HG03432 (cell line): ENCODE results near the gene CA9.

Source experiments
- ATAC-seq: cut with Tn5 transposase; IDR thresholded peaks from one replicate; pipeline ENCODE4 v1.9.1; 2021; ENCODE audit warnings: mild to moderate bottlenecking, moderate library complexity; ENCODE audit not compliant: unreplicated experiment

CA9 gene

GRCh38 chr9:35714123-35714522, 40.4 kb downstream of the CA9 start:
- ATAC-seq: no peak

GRCh38 chr9:35714579-35715252, 41.0 kb downstream of the CA9 start:
- no peak for ATAC-seq

DNA sequence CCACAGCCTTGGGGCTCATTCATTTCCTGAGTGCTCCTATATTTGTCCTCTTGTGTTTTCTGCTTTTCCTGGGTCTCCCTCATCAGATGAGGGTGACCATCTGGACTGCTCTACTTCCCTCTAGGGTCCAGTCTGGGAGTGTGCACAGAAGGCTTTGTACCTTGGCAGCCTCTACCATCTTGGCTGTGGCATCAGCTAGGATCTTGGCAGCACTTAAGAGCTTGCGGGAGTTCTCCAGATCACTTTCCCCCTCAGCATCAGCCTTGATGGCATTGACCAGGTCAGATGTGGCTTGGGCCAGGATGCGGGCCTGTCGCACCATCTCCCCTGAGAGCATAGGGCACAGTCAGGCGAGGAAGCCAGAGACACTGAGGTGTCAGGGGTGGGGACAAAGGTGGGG, 42.5 kb downstream of the CA9 start:
- no peak for ATAC-seq

GRCh38 chr9:35717132-35717870, 43.6 kb downstream of the CA9 start:
- ATAC-seq: no peak

DNA sequence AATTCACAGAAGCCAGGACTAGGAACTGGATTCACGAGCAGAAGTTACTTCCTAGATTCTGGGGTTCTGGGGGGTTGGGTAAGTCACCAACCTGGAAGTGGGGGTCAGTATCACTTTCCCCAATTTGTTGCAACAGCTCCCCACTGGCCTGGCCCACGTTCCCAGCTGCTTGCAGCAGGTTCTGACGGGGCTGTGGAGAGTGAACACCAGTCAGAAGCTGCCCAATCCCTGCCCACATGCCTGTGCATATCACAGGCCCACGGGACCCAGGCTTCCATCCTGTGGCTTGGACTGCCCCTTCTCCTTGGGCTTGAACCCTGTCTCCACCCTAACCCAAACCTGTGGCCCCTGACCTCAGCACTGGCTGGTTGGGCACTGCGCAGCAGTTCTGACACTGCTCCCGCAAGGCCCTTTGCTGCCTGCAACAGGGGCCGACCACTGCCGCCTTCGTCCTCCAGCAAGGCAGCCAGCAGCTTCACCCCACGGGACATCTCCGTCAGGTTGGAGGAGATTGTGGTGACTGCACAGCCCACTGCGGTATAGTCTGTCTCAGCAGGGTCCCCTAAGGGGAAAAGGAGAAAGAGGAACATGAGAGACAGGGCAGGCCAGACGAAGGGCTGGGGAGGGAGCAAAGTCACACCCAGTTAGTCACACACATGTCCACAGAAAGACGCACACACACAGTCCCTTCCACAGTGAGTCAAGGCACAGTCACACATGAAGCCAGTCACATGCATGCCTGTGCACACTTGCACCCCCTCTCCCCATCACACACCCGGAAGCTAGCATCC, 45.2 kb downstream of the CA9 start:
- no peak for ATAC-seq

GRCh38 chr9:35719546-35719945, 45.8 kb downstream of the CA9 start:
- ATAC-seq: no peak

DNA sequence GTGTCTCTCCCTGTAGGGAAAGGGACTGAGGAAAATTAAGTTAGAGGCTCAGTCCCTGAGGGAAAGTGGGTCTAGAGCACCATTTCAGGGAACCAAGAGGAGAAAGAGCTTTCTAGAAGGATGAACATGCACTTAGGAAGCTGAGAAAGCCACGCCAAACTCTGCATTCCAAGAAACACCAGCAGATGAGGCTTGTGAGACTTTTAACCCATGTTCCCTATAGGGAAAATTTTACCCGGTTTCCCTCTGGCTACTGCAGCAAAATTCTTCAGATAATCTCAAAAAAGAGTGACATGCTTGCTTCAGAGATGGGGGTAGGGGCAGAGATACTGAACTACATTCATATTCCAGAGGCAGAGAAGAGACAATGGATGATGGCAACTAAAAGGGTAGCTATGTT, 49.7 kb downstream of the CA9 start:
- no peak for ATAC-seq

GRCh38 chr9:35723908-35724307, 50.2 kb downstream of the CA9 start:
- no peak for ATAC-seq

DNA sequence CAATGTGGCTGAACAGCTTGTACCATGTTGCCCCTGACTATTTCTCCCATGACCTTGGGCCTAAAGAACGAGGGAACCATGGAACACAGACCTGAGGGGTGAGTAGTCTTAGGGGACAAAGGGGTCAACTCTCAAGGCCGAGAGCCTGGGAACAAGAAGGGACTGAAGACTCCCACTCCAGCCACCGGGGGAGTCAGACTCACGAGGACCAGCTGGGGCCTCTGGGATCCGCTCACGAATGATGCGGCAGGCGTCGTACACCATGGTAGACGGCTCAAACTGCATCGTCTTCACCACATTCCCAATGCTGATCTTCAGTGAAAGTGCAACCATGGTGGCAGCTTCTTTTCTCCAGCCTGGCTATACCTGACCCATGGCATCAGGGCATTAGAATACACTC, 51.6 kb downstream of the CA9 start:
- ATAC-seq: no peak

- ATAC-seq: peak; percentile 40
Observed at GRCh38 chr9:35726931-35727330, 53.2 kb downstream of the CA9 start.

- ATAC-seq: no peak
Observed at GRCh38 chr9:35727676-35728040, 53.9 kb downstream of the CA9 start.

DNA sequence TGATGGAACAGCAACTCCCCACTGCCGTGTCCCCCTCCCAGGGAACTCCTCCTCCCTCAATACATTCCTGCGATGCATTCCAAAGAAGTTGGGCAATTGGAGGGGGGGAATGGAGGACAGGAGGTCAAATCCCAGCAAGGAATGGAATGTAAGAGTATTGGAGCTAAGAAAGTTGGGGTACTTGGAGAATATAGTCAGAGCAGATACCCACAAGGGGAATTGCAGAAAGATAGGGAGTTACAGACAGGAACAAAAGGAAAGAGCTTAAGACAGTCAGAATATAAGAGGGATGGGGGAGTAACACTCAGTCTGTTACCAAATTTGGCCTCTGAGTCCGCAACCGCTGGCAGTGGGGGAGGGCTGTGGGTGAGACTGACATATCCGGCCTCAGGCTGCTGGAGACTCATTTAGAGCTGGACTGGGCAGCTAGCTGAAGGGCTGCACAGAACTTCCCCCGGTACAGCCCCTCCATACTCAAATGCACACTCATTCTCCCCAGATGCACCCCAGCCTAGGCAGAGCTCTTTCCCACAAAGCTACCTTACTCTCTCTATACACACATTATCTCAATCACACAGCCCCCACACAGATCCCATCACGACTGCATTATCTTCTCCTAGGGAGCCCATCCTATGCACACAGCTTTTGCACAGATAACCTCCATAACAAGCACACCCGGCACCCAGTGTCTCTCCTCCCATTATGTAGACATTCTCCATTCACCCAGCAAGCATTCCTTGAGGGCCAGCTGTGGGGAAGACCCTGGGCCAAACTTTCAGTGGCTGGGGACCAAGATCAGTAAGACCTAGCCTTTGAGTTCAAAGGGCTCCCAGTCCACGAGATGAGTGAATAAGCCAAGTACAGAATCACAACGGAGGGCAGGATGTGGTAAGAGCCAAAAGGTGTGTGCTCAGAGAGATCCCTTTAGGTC, 54.6 kb downstream of the CA9 start:
- ATAC-seq: no peak

DNA sequence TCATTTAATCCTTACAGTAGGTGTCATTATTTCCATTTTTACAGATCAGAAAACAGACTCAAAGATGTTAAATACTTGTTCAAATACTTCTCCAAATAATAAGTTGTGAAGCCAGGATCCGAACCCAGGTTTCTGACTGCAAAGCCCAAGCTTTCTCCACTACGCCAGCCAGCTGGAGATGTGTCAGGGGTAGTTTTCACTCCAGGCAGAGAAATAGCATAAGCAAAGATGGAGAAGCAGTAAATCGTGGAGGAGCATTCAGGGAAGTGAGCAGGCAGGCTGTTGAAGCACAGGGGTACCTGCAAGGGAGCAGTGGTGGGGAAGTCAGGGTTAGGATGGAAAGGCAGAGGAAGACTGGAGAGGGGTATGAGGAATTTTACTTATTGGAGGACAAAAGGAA, 55.4 kb downstream of the CA9 start:
- ATAC-seq: no peak

DNA sequence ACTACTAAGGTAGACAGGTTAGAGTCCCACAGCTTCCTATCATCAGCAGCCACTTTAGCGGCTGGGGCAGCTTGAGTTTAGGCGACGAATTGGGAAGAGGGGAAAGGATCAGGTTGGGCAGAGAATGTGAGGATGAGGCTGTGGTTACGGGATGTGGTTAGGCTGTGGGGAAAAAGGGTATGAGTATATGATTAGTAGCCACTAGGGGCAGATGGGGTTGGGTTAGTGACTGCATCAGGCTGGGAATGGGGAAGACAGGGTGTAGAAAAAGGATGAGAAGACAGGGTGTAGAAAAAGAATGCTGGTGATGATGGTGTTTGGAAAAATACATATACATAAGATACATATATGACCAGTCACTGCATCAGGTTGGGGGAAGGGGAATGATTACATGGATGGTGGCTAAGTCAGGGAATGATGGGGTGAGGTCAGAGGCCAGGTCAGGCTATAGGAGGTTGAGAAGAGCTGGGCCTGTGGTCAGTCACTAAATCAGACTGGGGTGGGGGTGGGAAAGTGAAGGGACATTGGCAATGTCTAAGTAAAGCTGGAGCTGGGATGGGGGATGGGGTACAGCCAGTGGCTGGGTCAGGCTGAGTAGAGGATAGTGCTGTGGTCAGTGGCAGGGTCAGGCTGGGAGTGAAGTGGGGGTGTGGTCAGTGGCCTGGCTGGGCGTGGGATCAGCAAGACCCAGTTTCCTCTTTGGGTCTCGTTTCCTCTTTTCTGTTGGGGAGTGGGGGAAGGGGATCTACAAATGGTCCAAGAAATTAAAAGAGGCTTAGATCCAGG, 56.2 kb downstream of the CA9 start:
- no peak for ATAC-seq

DNA sequence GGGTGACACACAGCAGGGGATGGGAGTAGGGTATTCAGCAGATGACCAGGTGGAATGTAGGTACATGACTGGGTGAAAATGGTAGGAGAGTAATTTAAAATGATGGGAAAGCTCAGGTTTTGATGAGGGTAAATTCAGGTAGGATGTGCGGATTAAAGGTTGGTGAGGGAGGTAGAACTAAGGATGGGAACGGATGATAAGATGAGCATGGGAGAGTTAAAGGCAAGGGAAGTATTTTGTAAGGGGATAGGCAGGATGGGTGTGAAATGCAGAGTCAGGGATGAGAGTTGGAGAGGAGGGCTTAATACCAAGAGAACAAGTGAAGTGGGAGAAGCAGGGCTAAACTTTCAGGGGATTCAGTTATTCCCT, 56.7 kb downstream of the CA9 start:
- ATAC-seq: no peak
